HL-60/S4 treated with phorbol 12-myristate 13-acetate at 8.2 ng/mL for 4 days and 3 days (cell line): ENCODE measurements around the gene ITIH4.

Experiments
- in situ Hi-C: fragments of 300-500 bp; cut with MboI; formaldehyde crosslinking; loops from 2 replicates; pipeline ENCODE4 v1.15.0; 2022; ENCODE audit warnings: low sequenced_read_pairs

ITIH4 gene

DNA sequence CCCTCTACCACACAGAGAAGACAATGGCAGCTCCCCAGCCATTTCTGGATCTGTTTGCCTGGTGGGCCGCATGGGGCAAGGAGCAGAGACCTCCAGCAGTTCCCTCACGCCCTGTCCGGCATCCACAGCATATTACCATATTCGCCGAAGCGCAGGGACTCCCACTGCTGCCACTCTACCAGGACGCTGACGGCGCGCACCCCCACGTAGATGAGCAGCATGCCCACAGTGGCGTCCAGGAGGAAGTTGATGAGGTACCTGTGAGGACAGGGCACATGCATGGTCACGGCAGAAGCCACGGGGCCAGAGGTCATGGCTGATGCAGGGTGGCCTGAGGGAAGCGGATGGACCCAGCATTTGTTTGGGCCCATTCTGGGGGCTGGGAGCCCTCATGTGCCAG, 19.2 kb upstream of the ITIH4 start:
- in situ Hi-C loops: no loop called here

DNA sequence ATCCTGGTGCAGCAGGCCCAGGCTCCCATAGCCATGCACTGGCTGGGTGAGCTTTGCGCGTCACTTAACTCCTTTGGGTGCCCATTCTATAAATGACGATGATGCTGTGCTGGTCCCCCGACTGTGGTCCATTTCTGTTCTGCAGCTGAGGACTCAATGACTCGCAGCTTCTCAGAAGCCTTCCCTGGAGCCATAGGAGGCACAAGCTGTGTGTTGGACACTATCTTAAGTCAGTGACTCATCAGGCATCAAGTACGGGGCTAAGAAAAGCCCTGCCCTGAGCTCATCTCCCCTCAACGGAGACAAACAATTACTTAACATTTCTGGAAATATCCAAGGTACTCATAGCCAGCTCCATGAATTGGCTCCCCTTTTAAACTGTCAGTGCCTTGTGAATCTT, 18.1 kb upstream of the ITIH4 start:
- in situ Hi-C loops: no loop called here

DNA sequence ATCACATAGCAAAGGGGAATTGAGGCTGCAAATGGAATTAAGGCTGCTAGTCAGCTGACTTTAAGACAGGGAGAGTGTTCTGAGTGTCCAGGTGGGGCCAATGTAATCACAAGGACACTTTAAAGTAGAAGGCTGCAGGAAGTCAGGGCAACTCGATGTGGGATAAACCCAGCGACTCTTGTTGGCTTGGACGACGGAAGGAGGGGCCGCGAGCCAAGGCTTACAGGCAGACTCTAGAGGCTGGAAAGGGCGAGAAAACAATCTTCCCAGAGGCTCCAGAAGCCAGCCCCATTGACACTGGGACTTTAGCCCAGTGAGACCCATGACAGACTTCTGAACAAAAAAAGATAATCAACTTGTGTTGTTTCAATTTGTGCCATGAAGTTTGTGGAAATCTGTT, 17.3 kb upstream of the ITIH4 start:
- in situ Hi-C loops: no loop called here

DNA sequence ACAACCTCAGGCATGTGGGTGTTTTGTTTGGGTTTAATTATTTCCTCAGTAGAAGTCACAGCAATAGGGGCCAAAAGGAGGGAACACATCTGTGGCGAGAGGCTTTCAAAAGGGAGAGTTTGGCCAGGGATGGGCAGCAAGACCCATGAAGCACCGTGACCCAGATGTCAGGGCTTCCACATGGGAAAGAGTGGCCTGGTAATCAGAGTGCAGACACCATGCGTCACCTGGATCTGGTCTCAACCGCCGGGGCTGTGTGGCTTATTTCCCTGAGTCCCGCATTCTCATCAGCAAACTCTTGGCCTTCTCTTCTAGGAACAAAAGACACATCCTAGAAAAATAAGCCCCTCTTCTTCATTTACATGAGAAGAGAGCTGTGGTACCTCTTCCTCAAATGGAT, 16.8 kb upstream of the ITIH4 start:
- in situ Hi-C loops: no loop called here

DNA sequence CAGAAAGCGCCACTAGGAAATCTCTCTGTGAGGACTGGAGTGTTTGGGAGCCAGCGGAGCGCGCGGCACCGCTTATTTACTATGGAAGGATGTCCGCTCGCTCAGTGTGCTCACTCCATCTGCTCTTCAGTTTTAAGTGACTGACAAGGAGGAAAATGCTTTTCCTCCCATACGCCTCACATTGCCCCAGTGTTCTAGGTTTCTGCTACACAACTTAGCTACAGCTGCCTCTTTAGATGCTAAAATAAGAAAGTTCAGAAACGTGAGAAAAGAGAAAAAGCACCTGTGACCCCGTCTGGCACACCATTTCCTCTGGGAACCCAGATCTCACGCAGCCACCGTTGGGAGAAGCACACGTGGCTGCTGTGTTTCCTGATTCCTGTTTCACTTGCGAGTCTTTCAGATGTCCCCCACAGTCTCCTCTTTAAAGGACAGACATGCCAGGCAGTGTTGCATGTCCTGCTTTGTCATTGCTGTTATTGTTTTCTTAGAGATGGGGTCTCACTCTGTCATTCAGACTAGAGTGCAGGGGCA, 16.0 kb upstream of the ITIH4 start:
- in situ Hi-C loops: no loop called here

DNA sequence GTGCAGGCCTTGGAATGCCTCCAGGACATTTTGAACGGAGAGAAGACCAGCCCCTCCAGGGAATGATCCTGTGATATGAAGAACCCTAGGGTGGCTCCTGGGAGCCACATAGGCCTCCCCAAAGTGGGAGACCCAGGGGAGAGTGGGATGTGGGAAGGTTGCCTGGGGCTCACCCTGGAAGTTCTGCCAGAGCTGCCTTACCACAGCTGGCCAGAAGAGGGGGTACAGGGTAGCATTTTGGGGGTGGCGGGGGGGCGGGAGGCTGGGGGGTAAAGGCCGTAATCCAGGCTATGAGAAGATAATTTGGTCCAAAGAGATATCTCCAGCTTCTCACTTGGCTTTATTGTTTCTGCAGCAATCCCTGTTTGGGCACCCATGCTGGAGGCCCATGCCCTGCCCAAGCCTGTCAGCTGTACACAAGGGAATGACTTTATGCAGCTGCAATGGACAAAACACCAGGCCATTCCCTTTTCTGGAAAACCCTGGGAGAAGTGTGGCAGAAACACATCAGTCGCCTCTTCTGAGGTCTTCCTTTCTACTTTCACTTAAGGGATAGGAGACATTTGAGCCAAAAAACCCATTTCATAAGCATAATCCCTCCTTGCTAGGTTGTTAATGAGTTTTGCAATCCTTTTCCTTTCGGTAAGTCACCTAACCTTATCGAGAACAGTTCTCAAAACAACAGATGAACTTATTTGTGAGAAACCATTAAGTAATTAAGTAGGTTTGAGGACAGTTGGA, 15.4 kb upstream of the ITIH4 start:
- in situ Hi-C loops: no loop called here

DNA sequence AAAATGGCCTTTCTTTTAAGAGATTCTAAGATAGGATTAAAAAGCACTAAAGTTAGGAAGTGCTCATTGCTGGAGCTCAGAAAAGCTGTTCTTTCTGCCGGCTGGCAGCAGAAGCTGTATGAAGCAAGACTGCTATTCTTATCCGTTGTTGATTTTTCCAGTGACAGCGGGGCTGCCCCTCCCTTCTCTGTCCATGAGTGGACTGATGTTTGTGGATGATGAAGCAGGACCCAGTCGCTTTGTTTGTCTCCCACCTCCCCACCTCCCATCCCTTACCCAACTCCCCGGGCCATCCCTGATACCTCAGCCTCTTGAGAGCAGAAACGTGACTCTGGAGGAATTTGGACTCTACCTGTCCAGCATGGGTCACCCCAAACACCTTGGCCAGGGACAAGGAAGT, 14.7 kb upstream of the ITIH4 start:
- in situ Hi-C loops: no loop called here

DNA sequence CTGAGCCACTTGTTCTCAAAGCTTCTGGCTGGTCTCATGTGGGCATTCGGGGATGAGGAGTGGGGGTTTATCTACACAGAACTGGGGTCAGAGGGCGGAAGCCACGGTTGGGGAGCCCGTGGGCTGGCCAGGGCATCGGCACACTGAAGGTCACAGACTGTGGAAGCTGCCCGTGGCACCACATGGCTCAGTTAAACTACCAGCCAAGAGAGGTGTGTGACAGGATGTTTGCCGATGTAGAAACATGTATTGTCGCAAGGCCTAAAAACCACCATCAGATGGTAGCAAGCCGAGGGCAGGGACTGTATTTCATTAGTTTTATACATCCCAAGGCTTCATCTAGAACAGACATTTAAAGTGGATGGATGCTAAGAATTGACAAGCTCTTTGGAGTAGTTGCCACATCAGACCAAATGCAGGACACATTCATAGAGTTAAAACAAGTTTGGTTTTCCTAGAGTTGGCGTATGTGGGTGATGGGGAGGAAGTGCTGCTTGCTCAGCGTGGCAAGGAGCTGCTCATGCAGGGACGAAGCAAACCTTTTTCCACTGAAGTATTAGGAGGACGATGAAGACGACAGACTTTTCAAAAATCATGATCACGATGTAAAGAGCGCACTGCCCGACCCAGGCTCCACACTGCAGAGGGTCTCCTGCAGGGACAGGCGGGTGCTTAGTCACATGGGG, 14.0 kb upstream of the ITIH4 start:
- in situ Hi-C loops: no loop called here

DNA sequence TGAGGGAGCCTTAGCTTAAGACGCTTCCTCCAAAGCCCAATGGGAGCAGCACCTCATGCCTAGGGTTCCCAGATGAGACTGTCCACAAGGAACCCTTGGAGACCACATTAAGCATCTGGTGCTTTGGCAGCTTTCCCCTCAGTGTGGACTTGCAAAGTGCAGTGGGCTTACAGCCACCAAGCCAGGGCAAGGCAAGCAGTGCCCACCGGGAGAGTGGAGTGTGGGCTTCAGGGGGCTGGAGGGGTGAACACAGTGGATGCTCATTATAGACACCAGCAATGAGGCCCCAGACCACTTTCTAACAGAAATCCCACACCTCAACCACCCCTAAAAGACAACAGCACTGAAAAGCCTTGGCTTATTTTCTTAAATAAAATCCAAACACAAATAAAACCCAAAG, 13.4 kb upstream of the ITIH4 start:
- in situ Hi-C loops: no loop called here

DNA sequence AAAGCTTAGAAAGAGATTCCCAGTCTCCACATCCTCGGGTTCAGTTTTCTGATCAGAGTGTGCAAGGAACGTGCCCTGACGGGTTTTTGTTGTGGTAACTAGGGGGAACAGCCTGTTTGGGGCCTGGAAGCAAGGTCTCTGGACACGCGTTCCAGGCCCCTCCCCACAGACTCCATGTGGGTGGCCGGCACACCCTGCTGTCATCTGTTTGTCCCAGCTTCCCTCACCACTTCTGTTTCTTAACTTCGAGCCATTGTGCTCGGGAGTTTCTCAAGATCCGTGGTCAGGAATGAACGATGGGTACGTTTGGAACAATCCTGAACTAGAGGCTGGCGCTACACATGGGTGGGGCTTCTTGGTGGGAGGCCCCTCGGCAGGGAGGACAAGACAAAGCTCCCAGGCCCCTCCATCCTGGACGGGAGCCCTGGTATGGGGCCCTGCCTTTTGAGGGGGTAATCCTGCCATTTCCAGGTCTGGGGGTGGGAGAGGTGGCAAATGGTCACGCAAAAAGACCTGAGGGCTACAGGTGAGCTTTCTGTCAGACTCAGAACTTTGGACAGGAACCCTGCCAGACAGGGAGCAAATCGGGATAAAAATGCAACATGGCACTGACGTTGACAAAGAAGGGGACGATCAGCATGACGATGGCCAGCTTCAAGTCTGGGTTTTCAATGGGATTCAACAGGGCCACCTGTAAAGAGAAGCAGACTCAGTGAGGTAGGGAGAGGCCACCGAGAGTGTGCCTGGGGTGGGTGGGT, 12.8 kb upstream of the ITIH4 start:
- in situ Hi-C loops: no loop called here

DNA sequence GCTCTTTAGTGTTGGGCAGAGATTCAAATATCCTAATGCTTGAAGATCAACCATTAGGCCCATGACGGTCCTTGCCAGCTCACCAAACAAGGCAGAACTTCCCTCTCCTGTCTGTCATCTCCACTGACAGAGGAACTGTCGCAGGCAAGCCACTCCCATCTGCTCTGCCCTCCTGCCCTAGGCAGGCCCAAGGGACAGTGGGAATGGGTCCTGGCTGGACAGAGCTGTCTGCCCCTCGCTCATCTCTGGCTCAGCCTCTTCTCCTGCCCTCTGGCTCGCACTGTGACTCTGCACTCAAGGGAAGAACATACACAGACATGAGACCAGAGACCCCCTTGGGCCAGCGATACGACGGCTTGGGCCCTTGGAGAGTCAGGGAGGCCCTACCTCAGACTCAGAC, 12.0 kb upstream of the ITIH4 start:
- in situ Hi-C loops: no loop called here

DNA sequence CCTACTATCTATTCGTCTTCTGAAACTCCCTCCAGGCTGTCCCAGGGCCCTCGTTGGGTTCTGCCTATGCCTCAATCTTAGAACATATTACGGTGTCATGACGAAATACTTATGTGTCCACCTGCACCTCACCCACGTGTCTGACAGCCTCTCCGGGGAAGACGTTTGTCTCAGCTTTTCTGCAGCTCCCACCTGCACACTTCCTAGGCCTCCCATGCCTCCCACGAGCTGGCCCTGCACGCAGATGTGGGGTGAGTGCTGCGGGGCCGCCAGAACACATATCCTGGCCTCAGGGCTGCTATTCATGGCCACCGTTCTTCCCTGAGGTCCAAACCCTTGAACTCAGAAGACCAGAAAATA, 11.5 kb upstream of the ITIH4 start:
- in situ Hi-C loops: no loop called here

DNA sequence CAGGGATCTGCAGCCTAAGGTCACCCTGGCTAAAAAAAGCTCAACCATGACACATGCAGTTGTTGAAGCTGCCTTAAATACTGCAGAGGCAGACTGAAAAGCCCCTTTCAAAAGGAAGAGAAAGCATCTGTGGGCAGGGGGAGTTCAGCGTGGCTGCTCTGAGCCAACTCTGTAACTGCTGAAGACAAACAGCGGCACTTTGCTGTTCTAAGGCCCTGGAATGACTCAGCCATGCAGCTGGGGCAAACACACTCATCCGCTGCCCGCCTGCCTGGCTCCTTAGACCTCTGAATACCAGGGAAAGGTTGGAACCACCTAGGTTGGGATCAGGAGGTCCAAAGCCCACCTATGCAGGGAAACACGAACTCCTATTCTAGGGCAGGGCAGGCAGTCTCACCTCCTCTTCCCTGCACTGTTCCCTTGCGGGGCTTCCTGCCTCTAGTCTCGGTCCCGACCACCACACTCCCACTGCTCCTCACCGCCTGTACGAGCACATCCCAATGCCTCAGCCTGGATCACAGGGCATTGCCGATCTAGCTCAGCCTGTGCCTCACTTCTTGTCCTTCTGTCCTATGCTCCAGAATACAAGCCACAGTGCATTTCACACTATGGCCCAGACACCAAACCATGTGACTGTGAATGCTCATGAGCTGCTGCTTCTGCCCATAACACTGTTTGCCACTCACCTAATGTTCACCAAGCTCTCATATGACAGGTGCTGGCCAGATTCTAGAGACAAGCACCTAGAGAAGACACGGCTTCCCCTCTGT, 10.9 kb upstream of the ITIH4 start:
- in situ Hi-C loops: no loop called here

DNA sequence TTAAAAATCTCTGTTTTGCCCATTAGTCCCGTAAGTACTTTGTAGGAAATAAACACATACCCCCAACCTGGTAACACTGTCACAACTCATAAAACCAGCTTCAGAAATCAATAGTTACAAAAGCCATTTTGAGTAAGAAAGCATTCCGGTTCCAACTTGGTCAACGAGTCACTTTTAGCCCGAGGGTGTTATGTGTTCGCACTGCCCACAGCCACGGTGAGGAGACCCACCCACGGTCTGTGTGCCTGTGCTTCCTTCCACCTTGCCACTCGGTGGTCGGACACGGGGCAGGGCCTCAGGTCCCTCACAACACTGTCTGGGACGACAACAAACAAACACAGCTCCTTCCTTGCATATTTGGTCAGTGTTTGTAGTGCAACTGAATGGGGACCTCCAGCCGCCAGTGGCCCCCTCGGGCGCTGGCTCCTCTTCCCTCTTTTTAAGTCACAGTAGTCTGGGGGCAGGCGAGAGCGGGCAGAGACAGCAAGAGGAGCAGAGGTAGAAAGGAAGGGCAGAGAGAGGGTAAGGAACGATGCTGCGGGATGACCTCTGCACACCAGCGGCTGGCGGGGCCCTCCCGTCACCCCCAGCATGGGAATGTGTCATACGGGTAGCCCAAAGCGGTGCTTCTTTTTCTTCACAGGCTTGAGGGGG, 9.5 kb upstream of the ITIH4 start:
- in situ Hi-C loops: no loop called here

DNA sequence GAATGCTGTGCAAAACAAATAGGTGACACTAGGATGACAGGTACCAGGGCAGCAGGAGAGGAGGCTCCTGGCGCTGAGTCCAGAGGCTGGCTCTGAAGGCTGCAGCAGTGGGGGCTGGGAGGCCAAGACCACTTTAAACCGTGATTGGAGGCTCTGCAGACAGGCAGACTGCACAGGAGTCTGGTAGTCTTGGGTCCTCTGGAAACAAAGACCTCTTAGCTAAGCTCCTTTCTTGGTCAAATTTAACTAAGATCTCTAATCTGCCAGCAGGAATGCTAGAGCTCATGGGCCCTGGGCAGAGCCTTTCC, 8.8 kb upstream of the ITIH4 start:
- in situ Hi-C loops: no loop called here

DNA sequence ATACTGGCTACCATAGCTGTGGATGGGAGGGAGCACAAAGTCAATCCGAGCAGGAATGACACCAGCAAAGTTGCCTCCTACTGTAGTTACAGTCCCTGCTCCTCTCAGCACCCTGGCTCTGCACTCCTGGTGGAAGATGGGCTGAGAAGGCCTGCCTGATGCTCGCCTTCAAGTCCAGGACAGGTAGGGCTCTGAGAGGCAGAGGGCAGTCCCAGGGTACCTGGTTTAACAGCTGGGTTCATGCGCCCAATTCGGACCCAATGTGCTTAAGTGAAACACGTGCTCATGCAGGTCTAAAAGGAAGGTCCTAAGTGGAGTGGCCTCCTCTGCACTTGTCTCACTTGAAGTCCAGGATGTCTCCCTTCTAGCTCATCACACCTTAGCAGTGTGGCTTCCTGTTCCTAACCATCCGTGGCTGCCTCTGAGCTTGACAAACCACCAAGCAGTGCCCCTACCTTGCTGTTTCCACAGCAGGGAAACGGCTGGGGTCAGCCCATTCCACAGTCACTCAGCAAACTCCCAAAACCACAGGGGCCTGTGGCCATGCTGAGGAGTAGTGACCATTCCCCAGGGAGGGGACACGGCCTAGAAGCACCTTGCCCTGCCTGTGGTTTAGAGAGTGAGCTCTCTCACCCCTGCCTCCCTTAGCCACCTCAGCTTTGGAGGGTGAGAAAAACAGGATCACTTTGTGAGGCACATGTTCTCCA, 8.2 kb upstream of the ITIH4 start:
- in situ Hi-C loops: no loop called here

DNA sequence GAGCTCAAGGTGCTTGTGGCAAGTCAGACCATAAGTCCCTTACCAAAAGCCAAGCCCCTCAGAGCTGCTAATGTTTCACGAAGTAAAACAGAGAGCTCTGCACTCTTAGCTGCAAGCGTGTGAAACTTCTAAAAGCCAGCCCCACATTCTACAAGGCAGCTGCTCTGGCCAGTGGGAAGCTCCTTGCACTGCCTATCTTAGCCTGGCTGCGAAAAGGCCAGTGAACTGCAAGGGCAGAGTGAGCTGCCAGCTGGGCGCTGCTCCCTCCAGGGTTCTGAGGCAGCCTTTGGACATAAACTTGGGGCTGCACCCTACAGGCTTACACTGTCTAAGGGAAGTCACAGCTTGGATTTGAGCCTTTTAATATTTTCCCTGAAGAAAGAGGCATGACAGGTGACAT, 6.5 kb upstream of the ITIH4 start:
- in situ Hi-C loops: no loop called here

DNA sequence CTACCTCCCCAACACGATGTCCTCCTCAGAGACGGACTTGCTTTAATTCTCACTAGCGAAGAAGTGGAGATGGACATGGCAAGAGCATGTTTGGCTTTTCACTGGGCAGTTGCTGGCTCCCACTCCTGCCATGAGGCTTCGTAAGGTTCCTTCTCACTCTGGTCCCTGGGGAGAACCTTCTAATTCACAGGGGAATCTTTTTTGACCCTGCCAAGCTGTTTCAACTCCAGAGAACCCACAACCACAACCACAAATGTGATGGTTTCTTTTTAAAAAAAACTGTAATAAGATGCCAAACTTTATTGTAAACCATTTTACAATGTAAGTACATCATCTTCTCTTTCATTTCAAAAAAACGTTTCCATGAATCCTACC, 6.0 kb upstream of the ITIH4 start:
- in situ Hi-C loops: no loop called here

DNA sequence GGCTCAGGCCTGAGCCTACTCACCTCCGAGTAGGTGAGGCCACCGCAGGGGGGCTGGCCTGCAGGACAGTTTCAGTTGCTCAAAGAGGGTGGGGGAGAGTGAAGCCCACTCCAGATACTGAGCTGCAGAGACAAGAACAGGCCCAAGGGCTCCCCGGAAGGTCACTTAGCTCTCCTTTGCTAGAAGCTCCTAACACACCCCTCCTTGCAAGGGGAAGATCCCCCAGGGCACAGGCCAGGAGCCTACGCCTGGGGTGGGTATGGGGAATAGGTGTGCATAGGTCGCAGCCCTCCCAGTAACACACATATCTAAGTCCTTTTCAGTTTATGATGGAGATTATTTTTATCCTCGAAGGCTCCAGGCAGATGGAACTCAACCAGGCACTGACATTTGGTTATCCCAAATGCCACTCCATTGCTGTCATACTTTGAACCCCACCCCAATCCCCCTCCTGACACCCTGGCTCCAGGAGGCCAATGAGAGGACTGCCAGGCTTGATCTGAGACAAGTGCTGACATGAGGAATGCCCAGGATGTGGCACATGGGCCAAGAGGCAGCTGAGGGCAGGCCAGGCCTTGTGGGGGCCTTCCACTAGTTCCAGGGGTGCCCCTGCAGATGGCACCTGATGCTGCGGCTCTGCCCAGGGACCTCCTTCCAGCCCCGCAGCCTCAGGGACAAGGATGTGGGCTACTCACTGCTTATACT, 5.4 kb upstream of the ITIH4 start:
- in situ Hi-C loops: no loop called here
